Endodermal cell (in vitro differentiated cells): ENCODE measurements around the gene PRRC2A. TPM values are rescaled to one million over a fixed set of nuclear protein-coding genes. Genes with fewer than 3 reads are reported as not detected.

ENCODE experiments used
- DNase-seq: peaks from one replicate; pipeline ENCODE4 v3.0.0-alpha.2; 2017
- H3K27ac ChIP-seq: 2 replicates; pipeline ENCODE4 v1.5.1; 2013; ENCODE audit warnings: mild to moderate bottlenecking, low read depth, low read length, moderate library complexity
- H3K27me3 ChIP-seq: 2 replicates; pipeline ENCODE4 v1.6.1; 2013; ENCODE audit warnings: mild to moderate bottlenecking, low read length, moderate library complexity; ENCODE audit not compliant: insufficient read depth, control insufficient read depth, poor library complexity, severe bottlenecking
- H3K36me3 ChIP-seq: 2 replicates; pipeline ENCODE4 v1.7.0; 2013; ENCODE audit warnings: mild to moderate bottlenecking, low read length, moderate library complexity; ENCODE audit not compliant: control insufficient read depth, insufficient read depth
- H3K4me1 ChIP-seq: one replicate; pipeline ENCODE4 v1.7.0; 2013; ENCODE audit warnings: low read length; ENCODE audit not compliant: control insufficient read depth, insufficient read depth
- H3K4me3 ChIP-seq: 2 replicates; pipeline ENCODE4 v1.5.1; 2013; ENCODE audit warnings: mild to moderate bottlenecking, low read length, moderate library complexity
- H3K9ac ChIP-seq: 2 replicates; pipeline ENCODE4 v1.6.1; 2013; ENCODE audit warnings: mild to moderate bottlenecking, low read length, moderate library complexity; ENCODE audit not compliant: poor library complexity, severe bottlenecking; ENCODE audit errors: extremely low read depth
- H3K9me3 ChIP-seq: 2 replicates; pipeline ENCODE4 v1.6.1; 2013; ENCODE audit warnings: mild to moderate bottlenecking, low read length, moderate library complexity; ENCODE audit not compliant: control insufficient read depth
- H3K27ac Mint-ChIP-seq: 2 replicates; pipeline ENCODE4 v1.8.0; 2020; ENCODE audit warnings: mixed read lengths
- H3K27me3 Mint-ChIP-seq: 2 replicates; pipeline ENCODE4 v1.8.0; 2021; ENCODE audit warnings: mild to moderate bottlenecking, mixed read lengths; ENCODE audit not compliant: insufficient read depth
- H3K36me3 Mint-ChIP-seq: 2 replicates; pipeline ENCODE4 v1.8.0; 2020; ENCODE audit warnings: low read depth, mixed read lengths
- H3K4me1 Mint-ChIP-seq: 2 replicates; pipeline ENCODE4 v1.8.0; 2020; ENCODE audit warnings: mixed read lengths
- H3K4me3 Mint-ChIP-seq: 2 replicates; pipeline ENCODE4 v1.8.0; 2020; ENCODE audit warnings: mild to moderate bottlenecking, moderate library complexity, mixed read lengths
- H3K9me3 Mint-ChIP-seq: 2 replicates; pipeline ENCODE4 v1.8.0; 2020; ENCODE audit warnings: mild to moderate bottlenecking, mixed read lengths
- WGBS, 2 experiments: methylation state at CpG; one replicate each; pipeline versions ENCODE4 v1.1.5 to v1.1.7; 2013; ENCODE audit warnings: missing lambda C conversion rate in 2 of 2, mixed read lengths in 1 of 2; ENCODE audit not compliant: insufficient coverage in 1 of 2, insufficient read length in 1 of 2; 5-methylcytosine and 5-hydroxymethylcytosine counted together
- total RNA-seq, 2 donors: library from RNA; stranded (reverse); fragmentation: NEBNext Ultra II Directional in 1 of 2; extraction: Animal tissue kit (Norgen Biotek cat#: 25700) in 1 of 2; gene quantifications; 2 replicates in 1 of 2; 3 replicates in 1 of 2; pipeline ENCODE4 v1.2.1, GENCODE V29; 2021
- TF ChIP-seq, protein P1 (sequence below): fragments of 200-600 bp; sonication (generic); conservative IDR thresholded peaks from 2 replicates; pipeline ENCODE4 v1.5.0; 2021; ENCODE audit warnings: antibody characterized with exemption, mild to moderate bottlenecking

Gene PRRC2A
- total RNA-seq, 2 donors from 2014 or later: 329 to 330 TPM

DNA sequence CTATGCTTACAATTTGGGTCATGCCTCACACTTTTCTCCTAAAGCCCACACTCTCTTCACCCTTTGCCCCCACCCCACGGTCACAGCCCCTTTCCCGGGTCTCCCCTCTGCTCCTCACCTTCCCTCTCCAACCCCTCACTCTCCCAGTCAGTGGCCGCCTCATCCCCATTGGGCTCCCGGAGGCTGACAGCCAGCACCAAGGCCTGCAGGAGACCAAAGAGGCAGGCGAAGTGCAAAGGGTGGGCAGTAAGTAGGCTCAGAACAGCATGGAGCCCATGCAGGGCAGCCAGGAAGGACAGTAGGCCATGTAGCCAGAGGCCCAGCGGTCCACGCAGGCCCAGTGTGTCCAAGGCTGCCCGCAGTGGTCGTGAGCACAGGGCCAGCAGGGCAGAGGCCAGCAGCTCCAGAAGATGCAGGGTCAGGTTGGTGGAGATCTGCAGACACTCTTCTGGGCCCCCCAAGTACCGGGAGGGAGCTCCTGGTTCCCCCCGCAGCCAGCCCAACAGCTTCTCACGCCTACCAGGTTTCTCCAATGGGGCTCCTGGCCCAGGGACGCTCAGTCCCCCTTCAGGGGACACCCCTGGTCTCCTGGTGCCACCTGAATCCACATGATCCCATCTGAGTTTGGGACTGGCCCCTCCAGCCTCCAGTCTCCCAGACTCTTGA, 38.6 kb downstream of the PRRC2A start:
- Histone ChIP-seq H3K27ac (no peak overlapping the region), H3K9ac (no peak overlapping the region)
- H3K27me3 Mint-ChIP-seq: no peaks in the 10 kb centered on the region

DNA sequence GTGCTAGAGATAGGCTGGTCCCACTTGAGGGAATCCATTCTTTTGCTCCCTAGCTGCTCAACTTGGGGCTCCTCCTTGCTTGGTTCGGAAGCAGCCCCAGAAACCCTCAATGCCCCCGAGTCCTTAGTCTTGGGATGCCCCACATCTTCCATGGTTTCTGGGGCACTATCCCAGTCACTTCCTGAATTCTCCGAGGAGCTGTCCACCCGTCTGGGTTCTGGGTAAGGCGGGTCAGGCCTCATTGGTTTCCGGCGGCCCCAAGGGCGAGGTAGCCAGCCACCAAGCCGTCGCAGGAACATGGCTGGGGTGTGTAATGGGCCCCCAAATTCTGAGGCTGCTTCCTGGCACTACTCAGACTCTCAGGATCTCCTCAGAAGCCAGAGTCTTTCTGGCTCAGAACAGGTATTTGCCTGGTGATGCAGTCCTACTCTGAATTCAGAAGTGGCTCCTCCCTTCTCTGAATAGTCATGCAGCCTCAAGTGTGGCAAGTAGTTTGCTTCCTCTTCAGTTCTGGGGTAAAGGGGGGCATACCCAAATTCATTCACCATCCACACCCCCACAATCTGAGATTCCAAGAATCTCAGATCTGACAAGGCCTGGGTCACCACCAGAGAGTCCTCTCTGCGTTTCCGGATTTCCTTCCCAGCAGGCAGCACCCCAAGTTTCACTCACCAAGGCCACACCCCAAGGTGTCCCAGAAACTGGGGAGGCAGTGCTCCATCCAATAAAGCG, 39.3 kb downstream of the PRRC2A start:
- peaks cover 34% of the 10 kb centered on the region for H3K4me1 Mint-ChIP-seq
- H3K4me1 ChIP-seq: peaks cover 11% of the 10 kb centered on the region
- peak overlapping the region; percentile 75 for H3K9ac ChIP-seq
- TF ChIP-seq, protein P1, sequence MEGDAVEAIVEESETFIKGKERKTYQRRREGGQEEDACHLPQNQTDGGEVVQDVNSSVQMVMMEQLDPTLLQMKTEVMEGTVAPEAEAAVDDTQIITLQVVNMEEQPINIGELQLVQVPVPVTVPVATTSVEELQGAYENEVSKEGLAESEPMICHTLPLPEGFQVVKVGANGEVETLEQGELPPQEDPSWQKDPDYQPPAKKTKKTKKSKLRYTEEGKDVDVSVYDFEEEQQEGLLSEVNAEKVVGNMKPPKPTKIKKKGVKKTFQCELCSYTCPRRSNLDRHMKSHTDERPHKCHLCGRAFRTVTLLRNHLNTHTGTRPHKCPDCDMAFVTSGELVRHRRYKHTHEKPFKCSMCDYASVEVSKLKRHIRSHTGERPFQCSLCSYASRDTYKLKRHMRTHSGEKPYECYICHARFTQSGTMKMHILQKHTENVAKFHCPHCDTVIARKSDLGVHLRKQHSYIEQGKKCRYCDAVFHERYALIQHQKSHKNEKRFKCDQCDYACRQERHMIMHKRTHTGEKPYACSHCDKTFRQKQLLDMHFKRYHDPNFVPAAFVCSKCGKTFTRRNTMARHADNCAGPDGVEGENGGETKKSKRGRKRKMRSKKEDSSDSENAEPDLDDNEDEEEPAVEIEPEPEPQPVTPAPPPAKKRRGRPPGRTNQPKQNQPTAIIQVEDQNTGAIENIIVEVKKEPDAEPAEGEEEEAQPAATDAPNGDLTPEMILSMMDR: no peak
- H3K27ac Mint-ChIP-seq: peak overlapping the region; percentile 92
- H3K4me3 Mint-ChIP-seq: peak overlapping the region; percentile 83
- peak; percentile 70 for DNase-seq
- H3K36me3 ChIP-seq: peaks cover 21% of the 10 kb centered on the region
- WGBS, 2 experiments: 57 to 70% methylated on average over 9 to 13 of the region's 13 CpGs
- H3K36me3 Mint-ChIP-seq: peaks cover 41% of the 10 kb centered on the region
- no peaks in the 10 kb centered on the region for H3K27me3 ChIP-seq
- H3K27ac ChIP-seq: peak overlapping the region; percentile 73
- no peaks in the 10 kb centered on the region for H3K9me3 Mint-ChIP-seq
- H3K9me3 ChIP-seq: no peaks in the 10 kb centered on the region
- H3K27me3 Mint-ChIP-seq: no peaks in the 10 kb centered on the region
- H3K4me3 ChIP-seq: peak overlapping the region; percentile 99

More for the DNA sequence above, 38.6 kb downstream of the PRRC2A start:
- H3K27ac Mint-ChIP-seq: peak overlapping the region; percentile 92
- DNase-seq: no peak
- Histone ChIP-seq H3K9me3 (no peaks in the 10 kb centered on the region), H3K27me3 (no peaks in the 10 kb centered on the region), H3K4me1 (peaks cover 11% of the 10 kb centered on the region), H3K4me3 (peak overlapping the region; percentile 99), H3K36me3 (peaks cover 21% of the 10 kb centered on the region)
- H3K4me3 Mint-ChIP-seq: peak overlapping the region; percentile 83
- H3K9me3 Mint-ChIP-seq: no peaks in the 10 kb centered on the region
- 93 to 100% methylated on average over 5 to 13 of the region's 13 CpGs for WGBS, 2 experiments
- H3K36me3 Mint-ChIP-seq: peaks cover 39% of the 10 kb centered on the region
- TF ChIP-seq, protein P1: no peak
- H3K4me1 Mint-ChIP-seq: peaks cover 27% of the 10 kb centered on the region

DNA sequence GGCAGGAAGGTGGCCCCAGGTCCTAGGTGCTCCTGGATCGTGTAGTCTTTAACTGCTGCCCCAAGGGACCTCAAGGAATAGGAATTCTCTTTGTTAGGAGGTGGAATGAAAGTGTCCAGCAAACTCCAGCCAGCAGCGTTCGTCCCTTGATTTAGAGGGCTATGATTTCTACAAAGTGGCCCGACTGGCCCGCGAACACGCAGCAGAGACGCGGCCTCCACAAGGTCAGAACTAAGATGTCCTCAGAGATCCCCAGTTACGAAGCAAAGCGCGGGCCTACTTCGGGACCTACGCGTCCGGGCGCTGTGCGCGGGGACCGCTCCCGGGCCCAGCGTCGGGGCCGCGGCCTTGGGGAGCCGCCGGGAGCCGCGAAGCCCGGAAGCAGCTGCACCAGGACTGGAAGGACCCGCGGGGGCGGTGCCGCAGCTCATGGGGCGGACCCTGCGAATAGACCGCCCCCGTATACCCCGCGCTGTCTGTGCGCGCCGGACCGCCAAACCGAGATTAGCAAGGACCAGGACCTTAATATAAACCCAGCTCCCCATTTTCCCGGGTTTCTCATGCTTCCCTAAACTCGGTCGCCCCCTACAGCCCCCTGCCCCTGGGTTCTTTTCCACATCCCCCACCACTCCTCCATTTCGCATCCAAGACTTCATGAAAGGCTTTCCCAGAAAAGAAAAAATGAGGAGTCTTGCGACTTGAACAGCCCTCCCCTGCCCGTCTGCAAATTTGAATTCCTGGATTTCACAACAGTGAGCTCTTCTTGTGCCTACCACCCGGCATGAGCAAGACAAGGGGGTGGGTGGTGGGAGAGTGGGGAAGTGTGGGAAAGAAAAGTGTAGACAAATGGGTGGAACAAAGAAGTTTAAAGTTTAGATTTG, 40.1 kb downstream of the PRRC2A start, which contains the start of gene C6orf47:
Gene C6orf47, minus strand, starts transcription at position 398 of the 881 bp plus-strand sequence. CDS start 831 bp downstream, outside the sequence.
- H3K4me1 Mint-ChIP-seq: peaks cover 33% of the 10 kb centered on the region

More for the DNA sequence above, 40.1 kb downstream of the PRRC2A start, which contains the start of gene C6orf47:
- Mint-ChIP-seq H3K36me3 (peaks cover 40% of the 10 kb centered on the region), H3K4me3 (peak within 1 kb of the TSS; percentile 83), H3K27ac (peak within 1 kb of the TSS; percentile 92), H3K9me3 (no peaks in the 10 kb centered on the region), H3K27me3 (no peaks in the 10 kb centered on the region)
- Histone ChIP-seq H3K4me1 (peaks cover 11% of the 10 kb centered on the region), H3K4me3 (peak within 1 kb of the TSS; percentile 99), H3K9me3 (no peaks in the 10 kb centered on the region), H3K9ac (peak within 1 kb of the TSS; percentile 75), H3K27ac (peak within 1 kb of the TSS; percentile 73), H3K27me3 (no peaks in the 10 kb centered on the region), H3K36me3 (peaks cover 21% of the 10 kb centered on the region)
- 1 to 2% methylated on average over 29 to 52 of the region's 52 CpGs for WGBS, 2 experiments
- TF ChIP-seq, protein P1: no peak
- DNase-seq: peak; percentile 92
